Measurements from ENCODE around the gene VHLL.

- TF ChIP-seq, protein P1, sequence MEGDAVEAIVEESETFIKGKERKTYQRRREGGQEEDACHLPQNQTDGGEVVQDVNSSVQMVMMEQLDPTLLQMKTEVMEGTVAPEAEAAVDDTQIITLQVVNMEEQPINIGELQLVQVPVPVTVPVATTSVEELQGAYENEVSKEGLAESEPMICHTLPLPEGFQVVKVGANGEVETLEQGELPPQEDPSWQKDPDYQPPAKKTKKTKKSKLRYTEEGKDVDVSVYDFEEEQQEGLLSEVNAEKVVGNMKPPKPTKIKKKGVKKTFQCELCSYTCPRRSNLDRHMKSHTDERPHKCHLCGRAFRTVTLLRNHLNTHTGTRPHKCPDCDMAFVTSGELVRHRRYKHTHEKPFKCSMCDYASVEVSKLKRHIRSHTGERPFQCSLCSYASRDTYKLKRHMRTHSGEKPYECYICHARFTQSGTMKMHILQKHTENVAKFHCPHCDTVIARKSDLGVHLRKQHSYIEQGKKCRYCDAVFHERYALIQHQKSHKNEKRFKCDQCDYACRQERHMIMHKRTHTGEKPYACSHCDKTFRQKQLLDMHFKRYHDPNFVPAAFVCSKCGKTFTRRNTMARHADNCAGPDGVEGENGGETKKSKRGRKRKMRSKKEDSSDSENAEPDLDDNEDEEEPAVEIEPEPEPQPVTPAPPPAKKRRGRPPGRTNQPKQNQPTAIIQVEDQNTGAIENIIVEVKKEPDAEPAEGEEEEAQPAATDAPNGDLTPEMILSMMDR (IDR thresholded peaks at IDR 0.05), result no peak
- TF ChIP-seq SP1 (CRISPR knock-in tag; conservative IDR thresholded peaks at IDR 0.05), result no peak
These were observed 38.2 kb upstream of the VHLL start for GRCh38 chr1:156337052-156337887.

Data from WTC11 (cell line).